H9 (cell line): ENCODE measurements around the gene CAMKK1. TPM values are rescaled to one million over a fixed set of nuclear protein-coding genes. Genes with fewer than 3 reads are reported as not detected.

Source experiments
- DNase-seq: peaks from one replicate; pipeline ENCODE4 v3.0.0-alpha.2; 2017
- H2AFZ ChIP-seq: one replicate; pipeline ENCODE4 v1.6.1; 2013; ENCODE audit warnings: mild to moderate bottlenecking, low read length, control low read depth, moderate library complexity
- H2AK5ac ChIP-seq: 2 replicates; pipeline ENCODE4 v1.6.1; 2013; ENCODE audit warnings: low read length, control low read depth, mixed read lengths; ENCODE audit not compliant: insufficient read length
- H2BK120ac ChIP-seq: one replicate; pipeline ENCODE4 v1.6.1; 2013; ENCODE audit warnings: low read depth, mild to moderate bottlenecking, low read length, control low read depth, inconsistent platforms; ENCODE audit not compliant: poor library complexity, severe bottlenecking
- H2BK12ac ChIP-seq: 2 replicates; pipeline ENCODE4 v1.6.1; 2013; ENCODE audit warnings: low read length, control low read depth, mixed read lengths, low read depth; ENCODE audit not compliant: insufficient read length
- H2BK15ac ChIP-seq: 2 replicates; pipeline ENCODE4 v1.6.1; 2013; ENCODE audit warnings: low read depth, low read length, control low read depth
- H2BK20ac ChIP-seq: one replicate; pipeline ENCODE4 v1.6.1; 2013; ENCODE audit warnings: low read depth, mild to moderate bottlenecking, low read length, control low read depth, inconsistent platforms; ENCODE audit not compliant: poor library complexity, severe bottlenecking
- H2BK5ac ChIP-seq: 2 replicates; pipeline ENCODE4 v1.6.1; 2013; ENCODE audit warnings: low read length, control low read depth, mixed read lengths; ENCODE audit not compliant: insufficient read length
- H3K14ac ChIP-seq: 2 replicates; pipeline ENCODE4 v1.6.1; 2013; ENCODE audit warnings: low read length, control low read depth; ENCODE audit not compliant: insufficient read depth
- H3K18ac ChIP-seq: 2 replicates; pipeline ENCODE4 v1.6.1; 2013; ENCODE audit warnings: low read depth, mild to moderate bottlenecking, mixed read lengths, low read length, control low read depth; ENCODE audit not compliant: insufficient read length
- H3K23ac ChIP-seq: 2 replicates; pipeline ENCODE4 v1.6.1; 2013; ENCODE audit warnings: low read length, control low read depth, mixed read lengths, low read depth; ENCODE audit not compliant: insufficient read length
- H3K23me2 ChIP-seq: 2 replicates; pipeline ENCODE4 v1.6.1; 2013; ENCODE audit warnings: low read depth, mild to moderate bottlenecking, mixed read lengths, low read length, control low read depth; ENCODE audit not compliant: insufficient read length, poor library complexity, severe bottlenecking
- H3K27ac ChIP-seq: 2 replicates; pipeline ENCODE4 v1.5.1; 2013; ENCODE audit warnings: low read length, control low read depth, mixed read lengths, low read depth; ENCODE audit not compliant: insufficient read length
- H3K27me3 ChIP-seq: 2 replicates; pipeline ENCODE4 v1.6.1; 2013; ENCODE audit warnings: low read length, control low read depth, inconsistent platforms; ENCODE audit not compliant: insufficient read depth
- H3K4ac ChIP-seq: 2 replicates; pipeline ENCODE4 v1.6.1; 2013; ENCODE audit warnings: low read depth, mild to moderate bottlenecking, control low read depth, inconsistent platforms, low read length, moderate library complexity
- H3K4me1 ChIP-seq: 2 replicates; pipeline ENCODE4 v1.6.1; 2013; ENCODE audit warnings: low read length, control low read depth, inconsistent platforms; ENCODE audit not compliant: insufficient read depth
- H3K4me2 ChIP-seq: 2 replicates; pipeline ENCODE4 v1.6.1; 2013; ENCODE audit warnings: low read length, control low read depth, mixed read lengths; ENCODE audit not compliant: insufficient read length, insufficient read depth
- H3K56ac ChIP-seq: 2 replicates; pipeline ENCODE4 v1.6.1; 2013; ENCODE audit warnings: low read depth, mild to moderate bottlenecking, mixed read lengths, low read length, control low read depth; ENCODE audit not compliant: insufficient read length
- H3K79me1 ChIP-seq: 2 replicates; pipeline ENCODE4 v1.6.1; 2013; ENCODE audit warnings: low read depth, mild to moderate bottlenecking, moderate library complexity, low read length, control low read depth, inconsistent platforms; ENCODE audit not compliant: insufficient read depth, poor library complexity, severe bottlenecking
- H3K79me2 ChIP-seq: 2 replicates; pipeline ENCODE4 v1.6.1; 2013; ENCODE audit warnings: low read length, control low read depth, inconsistent platforms; ENCODE audit not compliant: insufficient read depth
- H3K9ac ChIP-seq: 2 replicates; pipeline ENCODE4 v1.6.1; 2013; ENCODE audit warnings: low read length, control low read depth, mixed read lengths; ENCODE audit not compliant: insufficient read length; ENCODE audit errors: extremely low read depth
- H3K9me3 ChIP-seq: one replicate; pipeline ENCODE4 v1.6.1; 2013; ENCODE audit warnings: low read depth, low read length, inconsistent platforms; ENCODE audit not compliant: control insufficient read depth
- H3T11ph ChIP-seq: one replicate; pipeline ENCODE4 v1.6.1; 2013; ENCODE audit warnings: mild to moderate bottlenecking, low read length, control low read depth, inconsistent platforms
- H4K20me1 ChIP-seq: one replicate; pipeline ENCODE4 v1.6.1; 2013; ENCODE audit not compliant: control insufficient read depth, insufficient read length, insufficient read depth
- H4K5ac ChIP-seq: 2 replicates; pipeline ENCODE4 v1.6.1; 2013; ENCODE audit warnings: low read depth, mild to moderate bottlenecking, mixed read lengths, low read length, control low read depth; ENCODE audit not compliant: insufficient read length
- H4K8ac ChIP-seq: replicated peaks from 2 replicates; pipeline ENCODE4 v1.6.1; 2013; ENCODE audit warnings: low read length, control low read depth, mixed read lengths, low read depth; ENCODE audit not compliant: insufficient read length
- H4K91ac ChIP-seq: 2 replicates; pipeline ENCODE4 v1.6.1; 2013; ENCODE audit warnings: low read depth, mild to moderate bottlenecking, moderate library complexity, mixed read lengths, low read length, control low read depth; ENCODE audit not compliant: insufficient read length
- H3K27ac Mint-ChIP-seq, 3 experiments: 2 replicates in 2 of 3; 3 replicates in 1 of 3; pipeline ENCODE4 v1.8.0; 2020 to 2021; ENCODE audit warnings: mixed read lengths in 3 of 3, mild to moderate bottlenecking in 1 of 3, moderate library complexity in 1 of 3
- H3K27me3 Mint-ChIP-seq: 2 replicates; pipeline ENCODE4 v1.8.0; 2021; ENCODE audit warnings: low read depth, mild to moderate bottlenecking, moderate library complexity, mixed read lengths
- H3K36me3 Mint-ChIP-seq, 3 experiments: 2 replicates in 2 of 3; 3 replicates in 1 of 3; pipeline ENCODE4 v1.8.0; 2020 to 2021; ENCODE audit warnings: low read depth in 3 of 3, mixed read lengths in 3 of 3; ENCODE audit not compliant: insufficient read depth in 1 of 3
- H3K4me1 Mint-ChIP-seq, 2 experiments: 2 replicates each; pipeline ENCODE4 v1.8.0; 2020; ENCODE audit warnings: mixed read lengths in 2 of 2
- H3K4me3 Mint-ChIP-seq, 2 experiments: 2 replicates in 1 of 2; 3 replicates in 1 of 2; pipeline ENCODE4 v1.8.0; 2020 to 2021; ENCODE audit warnings: mild to moderate bottlenecking in 2 of 2, mixed read lengths in 2 of 2, moderate library complexity in 1 of 2
- H3K9me3 Mint-ChIP-seq, 2 experiments: 2 replicates in 1 of 2; 3 replicates in 1 of 2; pipeline ENCODE4 v1.8.0; 2020; ENCODE audit warnings: mild to moderate bottlenecking in 2 of 2, mixed read lengths in 2 of 2, moderate library complexity in 1 of 2
- CTCF ChIP-seq: fragments of 200-600 bp; sonication (generic); conservative IDR thresholded peaks from 3 replicates; pipeline ENCODE4 v1.8.0; 2021; ENCODE audit warnings: antibody characterized with exemption, mild to moderate bottlenecking
- WGBS: extraction: QIAGEN DNeasy Blood & Tissue Kit; methylation state at CpG from one replicate; pipeline ENCODE4 v1.1.7; 2013; ENCODE audit warnings: missing lambda C conversion rate, low lambda C conversion rate, mixed read lengths; ENCODE audit not compliant: insufficient read length; ENCODE audit errors: extremely low coverage; 5-methylcytosine and 5-hydroxymethylcytosine counted together
- total RNA-seq: library from RNA; stranded (reverse); gene quantifications from 2 replicates; pipeline ENCODE4 v1.2.1, GENCODE V29; 2021

CAMKK1 gene
- total RNA-seq, 1 experiment from 2014 or later = 6.7 TPM

GRCh38 chr17:3812284-3812683 is 80.6 kb downstream of the CAMKK1 start:
- H3K18ac ChIP-seq = no peak overlapping the region
- H2BK20ac ChIP-seq = no peak overlapping the region
- no peak overlapping the region for H4K8ac ChIP-seq
- no peak overlapping the region for H3K4ac ChIP-seq
- H3K27ac ChIP-seq = no peak overlapping the region
- Mint-ChIP-seq H3K4me1 (no peaks in the 10 kb centered on the region), H3K27ac (no peak overlapping the region), H3K4me3 (no peak overlapping the region), H3K27me3 (no peaks in the 10 kb centered on the region), H3K9me3 (no peaks in the 10 kb centered on the region), H3K36me3 (peaks cover 24 to 88% (median 77%) of the 10 kb centered on the region in 3 experiments; a peak in 6 of 7 replicates)
- H3K9ac ChIP-seq = no peak overlapping the region
- no peak overlapping the region for H3K4me2 ChIP-seq
- no peak overlapping the region for H4K91ac ChIP-seq
- H3K79me2 ChIP-seq = no peaks in the 10 kb centered on the region
- no peak for DNase-seq
- H3T11ph ChIP-seq = no peak overlapping the region
- H3K79me1 ChIP-seq = no peaks in the 10 kb centered on the region
- no peaks in the 10 kb centered on the region for H4K20me1 ChIP-seq
- no peaks in the 10 kb centered on the region for H3K27me3 ChIP-seq
- H2BK120ac ChIP-seq = no peak overlapping the region
- TF ChIP-seq CTCF = no peak
- H3K56ac ChIP-seq = no peak overlapping the region
- no peak overlapping the region for H2BK15ac ChIP-seq
- no peak overlapping the region for H2BK5ac ChIP-seq
- H3K23me2 ChIP-seq = no peaks in the 10 kb centered on the region
- no peak overlapping the region for H2BK12ac ChIP-seq
- no CpG with 5 or more reads among the region's 10 CpGs for WGBS
- no peak overlapping the region for H4K5ac ChIP-seq
- H3K4me1 ChIP-seq = no peaks in the 10 kb centered on the region
- no peaks in the 10 kb centered on the region for H3K9me3 ChIP-seq
- no peak overlapping the region for H2AFZ ChIP-seq
- no peak overlapping the region for H2AK5ac ChIP-seq
- no peak overlapping the region for H3K14ac ChIP-seq
- H3K23ac ChIP-seq = no peak overlapping the region

Other genes with a start within 250 kb of the CAMKK1 start
- 76.3 and 79.2 TPM in 2 replicates for gene TAX1BP3, start 224.5 kb downstream of the CAMKK1 start, total RNA-seq
- 70.7 and 72.2 TPM in 2 replicates for gene EMC6, start 224.2 kb downstream of the CAMKK1 start, total RNA-seq
- gene P2RX5, start 196.9 kb downstream of the CAMKK1 start, total RNA-seq = 4.2 and 4.7 TPM in 2 replicates
- 26.6 and 26.7 TPM in 2 replicates for gene HASPIN, start 169.2 kb downstream of the CAMKK1 start, total RNA-seq
- 23.5 and 24.2 TPM in 2 replicates for gene ITGAE, start 91.9 kb downstream of the CAMKK1 start, total RNA-seq
- gene NCBP3, start 46.8 kb downstream of the CAMKK1 start, total RNA-seq = 43.0 and 45.7 TPM in 2 replicates
- gene P2RX1, start 23.4 kb upstream of the CAMKK1 start, total RNA-seq = 0.09 TPM in 1 of 2 replicates, not detected in the other
- 13.3 and 14.6 TPM in 2 replicates for gene ATP2A3, start 71.4 kb upstream of the CAMKK1 start, total RNA-seq
- 17.4 and 22.1 TPM in 2 replicates for gene ZZEF1, start 250.0 kb upstream of the CAMKK1 start, total RNA-seq